KOPT-K1 (cell line): ENCODE results near the gene PRPF40B.

Experiments
- H3K27ac ChIP-seq: fragments of 200-600 bp; sonication (generic); 2 replicates; pipeline ENCODE4 v1.5.1; 2016; ENCODE audit warnings: antibody characterized with exemption, mild to moderate bottlenecking, low read depth, low read length; ENCODE audit not compliant: poor library complexity, severe bottlenecking
- H3K36me3 ChIP-seq: fragments of 200-600 bp; sonication (generic); 2 replicates; pipeline ENCODE4 v1.5.1; 2017; ENCODE audit warnings: antibody characterized with exemption, mild to moderate bottlenecking, low read length, moderate library complexity; ENCODE audit not compliant: insufficient read depth
- H3K9me3 ChIP-seq: fragments of 200-600 bp; sonication (generic); 2 replicates; pipeline ENCODE4 v1.5.1; 2017; ENCODE audit warnings: antibody characterized with exemption, low read length, mild to moderate bottlenecking; ENCODE audit not compliant: insufficient read depth, poor library complexity, severe bottlenecking

PRPF40B gene

GRCh38 chr12:49624921-49625577 lies 1.7 kb downstream of the PRPF40B start:
- H3K36me3 ChIP-seq, result no peaks in the 10 kb centered on the region
- H3K27ac ChIP-seq, result no peak overlapping the region
- no peaks in the 10 kb centered on the region for H3K9me3 ChIP-seq

- no peaks in the 10 kb centered on the region for H3K9me3 ChIP-seq
- no peaks in the 10 kb centered on the region for H3K36me3 ChIP-seq
- no peak overlapping the region for H3K27ac ChIP-seq
Measured at GRCh38 chr12:49626169-49626835, 2.9 kb downstream of the PRPF40B start.

DNA sequence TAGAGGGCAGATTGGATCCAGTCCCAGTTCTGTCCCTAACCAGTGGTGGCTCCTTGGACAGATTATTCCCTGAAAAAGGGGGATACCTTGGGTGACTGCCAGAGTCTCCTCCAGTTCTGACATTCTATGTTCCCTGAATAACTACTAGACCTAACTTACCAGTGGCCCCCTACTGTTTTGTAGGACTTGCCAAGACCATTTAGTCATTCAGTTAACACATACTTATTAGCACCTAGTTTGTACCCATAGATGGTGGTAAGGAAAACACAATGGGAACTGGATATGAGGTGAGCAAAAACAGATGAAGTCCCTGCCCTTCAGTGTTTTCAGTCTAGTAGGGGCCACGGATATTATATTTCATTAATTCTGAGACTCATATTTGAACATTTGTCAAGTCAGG lies 3.5 kb downstream of the PRPF40B start:
- Histone ChIP-seq H3K27ac (no peak overlapping the region), H3K36me3 (no peaks in the 10 kb centered on the region), H3K9me3 (no peaks in the 10 kb centered on the region)

DNA sequence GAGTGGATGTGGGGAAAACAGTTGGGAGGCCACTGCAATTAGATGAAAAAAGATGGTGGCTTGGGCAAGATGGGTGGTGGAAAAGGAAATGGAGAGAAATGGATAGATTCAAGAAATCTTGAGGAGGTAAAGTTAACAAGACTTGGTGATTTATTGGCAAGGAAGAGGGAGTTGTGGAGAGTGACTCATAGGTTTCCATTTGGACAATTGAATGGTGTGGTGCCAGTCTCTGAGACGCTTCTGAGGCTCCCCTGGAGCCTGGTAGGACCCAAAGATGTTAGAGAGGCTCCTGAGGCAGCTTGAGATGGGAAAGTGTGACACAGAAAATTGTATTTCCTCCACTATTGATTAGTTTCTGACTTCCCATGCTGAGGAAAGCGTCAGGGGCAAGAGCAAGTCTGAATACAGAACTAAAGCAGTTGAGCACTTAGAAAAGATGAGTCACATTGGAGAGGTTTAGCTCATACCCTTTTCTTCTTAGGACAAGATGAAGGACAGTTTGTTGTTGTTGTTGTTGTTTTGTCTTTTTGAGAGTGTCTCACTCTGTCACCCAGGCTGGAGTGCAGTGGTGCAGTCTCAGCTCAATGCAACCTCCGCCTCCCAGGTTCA lies 4.5 kb downstream of the PRPF40B start:
- H3K36me3 ChIP-seq, result no peaks in the 10 kb centered on the region
- no peak overlapping the region for H3K27ac ChIP-seq
- H3K9me3 ChIP-seq, result no peaks in the 10 kb centered on the region

- Histone ChIP-seq H3K27ac (no peak overlapping the region), H3K36me3 (no peaks in the 10 kb centered on the region), H3K9me3 (no peaks in the 10 kb centered on the region)
Measured at GRCh38 chr12:49631336-49631907, 8.1 kb downstream of the PRPF40B start.

GRCh38 chr12:49632401-49632800 lies 9.0 kb downstream of the PRPF40B start:
- H3K36me3 ChIP-seq, result no peaks in the 10 kb centered on the region
- H3K27ac ChIP-seq, result no peak overlapping the region
- H3K9me3 ChIP-seq, result no peaks in the 10 kb centered on the region

DNA sequence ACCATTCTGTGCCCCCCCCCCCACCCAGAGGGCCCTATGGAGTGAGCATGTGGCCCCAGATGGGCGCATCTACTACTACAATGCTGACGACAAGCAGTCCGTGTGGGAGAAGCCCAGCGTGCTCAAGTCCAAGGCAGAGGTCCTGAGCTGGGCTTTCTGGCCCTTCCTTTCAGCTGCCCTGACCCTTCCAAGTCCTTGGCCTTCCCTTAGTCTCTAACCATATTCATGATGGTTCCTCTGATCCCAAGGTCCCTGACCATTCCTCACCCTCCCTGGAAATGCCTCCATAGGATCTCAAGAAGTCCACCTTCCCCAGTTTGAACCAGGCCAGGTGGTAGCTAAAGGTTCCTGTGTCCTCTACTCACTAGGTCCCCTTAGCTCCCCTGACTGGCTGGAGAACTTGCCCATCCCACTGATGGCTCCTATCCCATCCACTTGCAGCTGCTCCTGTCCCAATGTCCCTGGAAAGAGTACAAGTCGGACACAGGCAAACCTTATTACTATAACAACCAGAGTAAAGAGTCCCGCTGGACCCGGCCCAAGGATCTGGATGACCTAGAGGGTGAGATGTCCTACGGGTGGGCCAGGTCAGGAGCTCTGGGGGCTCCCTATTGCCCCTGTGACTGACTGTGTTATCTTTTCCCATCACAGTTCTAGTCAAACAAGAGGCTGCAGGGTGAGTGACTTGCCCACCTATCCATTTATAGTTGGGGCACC lies 9.8 kb downstream of the PRPF40B start:
- no peak overlapping the region for H3K27ac ChIP-seq
- H3K9me3 ChIP-seq, result no peaks in the 10 kb centered on the region
- no peaks in the 10 kb centered on the region for H3K36me3 ChIP-seq

DNA sequence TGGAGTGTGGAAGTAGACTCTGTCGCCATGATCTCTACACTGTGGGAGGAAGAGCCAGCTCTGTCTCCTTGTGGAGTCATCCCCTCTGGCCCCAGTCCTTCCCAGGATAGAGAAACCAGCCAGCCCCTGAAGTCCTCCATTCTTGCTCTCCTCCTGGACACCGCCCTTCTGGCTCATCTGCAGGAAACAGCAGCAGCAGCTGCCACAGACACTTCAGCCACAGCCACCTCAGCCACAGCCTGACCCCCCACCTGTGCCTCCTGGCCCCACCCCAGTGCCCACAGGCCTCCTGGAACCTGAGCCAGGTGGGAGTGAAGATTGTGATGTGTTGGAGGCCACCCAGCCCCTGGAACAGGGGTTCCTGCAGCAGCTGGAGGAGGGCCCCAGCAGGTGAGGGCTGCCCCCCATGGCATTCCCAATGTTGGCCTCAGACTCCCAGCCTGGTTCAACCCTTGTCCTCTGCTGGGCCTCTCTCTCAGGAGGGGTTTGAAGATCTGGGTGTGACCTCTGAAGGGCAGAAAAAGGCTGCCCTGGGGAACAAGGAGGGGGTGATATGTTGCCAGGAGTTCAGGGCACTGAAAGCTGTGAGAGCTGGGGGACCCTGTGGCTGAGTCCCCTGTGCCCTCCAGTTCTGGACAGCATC lies 10.5 kb downstream of the PRPF40B start:
- H3K27ac ChIP-seq, result no peak overlapping the region
- H3K36me3 ChIP-seq, result no peaks in the 10 kb centered on the region

DNA sequence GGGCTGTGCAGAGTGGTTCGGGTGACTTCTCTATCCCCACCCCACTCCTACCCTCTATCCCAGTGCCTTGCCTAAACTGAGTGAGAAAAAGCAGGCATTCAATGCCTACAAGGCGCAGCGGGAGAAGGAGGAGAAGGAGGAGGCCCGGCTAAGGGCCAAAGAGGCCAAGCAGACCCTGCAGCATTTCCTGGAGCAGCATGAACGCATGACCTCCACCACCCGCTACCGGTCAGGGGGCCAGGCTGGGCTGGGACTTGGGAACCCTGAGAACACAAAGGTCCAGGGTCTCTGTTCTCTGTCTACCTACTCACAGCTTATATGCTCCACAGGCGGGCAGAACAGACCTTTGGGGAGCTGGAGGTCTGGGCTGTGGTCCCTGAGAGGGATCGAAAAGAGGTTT lies 11.7 kb downstream of the PRPF40B start:
- no peak overlapping the region for H3K27ac ChIP-seq

More for the DNA sequence above, 10.5 kb downstream of the PRPF40B start:
- H3K9me3 ChIP-seq, result no peaks in the 10 kb centered on the region

DNA sequence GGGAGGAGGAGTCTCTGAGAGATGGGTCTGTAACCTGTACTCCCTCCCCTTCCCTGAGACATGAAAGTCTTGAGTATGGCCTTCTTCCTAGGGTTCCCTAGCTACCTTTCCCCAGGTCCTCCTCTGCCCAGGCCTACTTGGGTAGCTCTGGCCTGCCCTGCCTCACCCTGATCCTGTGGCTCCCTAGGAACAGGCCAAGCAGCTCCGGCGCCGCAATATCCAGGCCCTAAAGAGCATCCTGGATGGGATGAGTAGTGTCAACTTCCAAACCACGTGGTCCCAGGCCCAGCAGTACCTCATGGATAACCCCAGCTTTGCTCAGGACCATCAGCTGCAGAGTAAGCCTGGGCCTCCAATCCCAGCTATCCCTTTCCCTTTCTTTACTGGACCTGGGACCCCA lies 12.3 kb downstream of the PRPF40B start:
- Histone ChIP-seq H3K27ac (no peak overlapping the region), H3K9me3 (no peaks in the 10 kb centered on the region), H3K36me3 (no peaks in the 10 kb centered on the region)

More for the DNA sequence above, 11.7 kb downstream of the PRPF40B start:
- no peaks in the 10 kb centered on the region for H3K9me3 ChIP-seq
- no peaks in the 10 kb centered on the region for H3K36me3 ChIP-seq

DNA sequence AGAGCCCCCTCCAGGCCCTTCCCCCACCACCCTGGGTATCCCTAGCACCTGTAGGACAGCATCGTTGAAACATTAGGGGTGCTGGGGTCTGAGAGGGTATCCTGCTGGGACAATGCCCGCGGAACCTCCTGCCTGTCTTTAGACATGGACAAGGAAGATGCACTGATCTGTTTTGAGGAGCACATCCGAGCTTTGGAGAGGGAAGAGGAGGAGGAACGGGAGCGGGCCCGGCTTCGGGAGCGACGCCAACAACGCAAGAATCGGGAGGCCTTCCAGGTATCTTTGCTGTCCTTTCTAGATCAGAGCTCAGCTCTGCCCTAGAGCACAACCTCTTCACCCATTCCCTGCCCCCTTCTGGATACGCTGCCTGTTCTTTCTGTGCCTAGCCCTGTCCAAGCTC lies 13.2 kb downstream of the PRPF40B start:
- Histone ChIP-seq H3K36me3 (no peaks in the 10 kb centered on the region), H3K9me3 (no peaks in the 10 kb centered on the region), H3K27ac (no peak overlapping the region)

DNA sequence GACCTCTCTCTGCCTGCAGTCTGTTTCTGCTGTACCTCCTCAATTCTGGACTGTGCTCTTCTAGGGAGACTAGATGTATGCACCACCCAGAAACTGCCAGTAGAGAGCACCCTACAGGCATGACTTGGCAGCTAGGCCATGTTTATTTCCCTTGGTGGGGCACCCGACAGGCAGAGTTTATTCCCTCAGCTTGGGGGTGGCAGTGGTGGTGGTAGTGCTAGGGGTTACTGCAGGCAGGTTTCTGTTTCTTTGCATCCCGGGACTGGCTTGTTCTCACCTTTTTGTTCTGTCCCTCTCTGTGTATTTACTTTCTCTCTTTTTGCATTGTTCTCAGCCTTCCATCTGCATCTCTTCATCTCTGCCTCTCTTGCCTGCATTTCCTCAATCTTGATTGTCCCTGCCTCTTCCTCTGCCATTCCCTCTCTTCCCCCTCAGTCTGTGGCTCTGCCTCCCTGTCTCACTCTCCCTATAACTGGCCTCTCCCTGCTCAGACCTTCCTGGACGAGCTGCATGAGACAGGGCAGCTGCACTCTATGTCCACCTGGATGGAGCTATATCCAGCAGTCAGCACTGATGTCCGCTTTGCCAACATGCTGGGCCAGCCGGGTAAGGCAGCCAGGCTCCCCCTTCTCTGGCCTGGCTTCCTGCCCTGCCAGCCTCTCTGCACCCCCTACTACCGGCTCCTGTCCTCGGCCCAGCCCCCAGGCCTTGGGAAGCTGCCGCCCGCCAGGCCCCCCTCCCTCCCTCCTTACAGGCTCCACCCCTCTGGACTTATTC lies 13.8 kb downstream of the PRPF40B start:
- Histone ChIP-seq H3K9me3 (no peaks in the 10 kb centered on the region), H3K36me3 (no peaks in the 10 kb centered on the region), H3K27ac (no peak overlapping the region)

GRCh38 chr12:49641748-49642369 lies 18.5 kb downstream of the PRPF40B start:
- H3K36me3 ChIP-seq, result peaks cover 37% of the 10 kb centered on the region
- no peak overlapping the region for H3K27ac ChIP-seq
- H3K9me3 ChIP-seq, result no peaks in the 10 kb centered on the region

DNA sequence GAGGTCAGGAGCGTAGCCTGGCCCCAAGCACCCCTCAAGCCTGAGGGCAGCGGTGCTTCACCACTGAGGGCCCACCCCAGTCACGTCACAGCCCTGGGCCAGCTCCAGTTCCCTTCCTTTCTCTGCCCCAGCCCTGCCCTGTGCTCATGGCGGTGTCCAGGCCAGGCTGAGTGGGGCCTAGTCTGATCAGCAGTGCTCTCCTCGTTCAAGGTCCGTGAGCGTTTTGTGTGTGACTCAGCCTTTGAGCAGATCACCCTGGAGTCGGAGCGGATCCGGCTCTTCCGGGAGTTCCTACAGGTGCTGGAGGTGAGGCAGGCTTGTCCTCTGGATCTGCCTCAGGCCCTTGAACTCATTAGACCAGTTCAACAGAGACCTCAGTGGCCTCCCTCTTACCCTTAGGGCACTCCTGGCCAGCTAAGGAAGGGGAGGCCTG lies 19.0 kb downstream of the PRPF40B start:
- H3K36me3 ChIP-seq, result peaks cover 42% of the 10 kb centered on the region
- H3K27ac ChIP-seq, result no peak overlapping the region
- no peaks in the 10 kb centered on the region for H3K9me3 ChIP-seq
